Myometrial cell (primary cell): ENCODE data around the gene ZBTB25. TPM values are rescaled to one million over a fixed set of nuclear protein-coding genes. Genes with fewer than 3 reads are reported as not detected.

Experiments used
- total RNA-seq: library from RNA; depleted of rRNA; stranded (reverse); fragments of >200 nt; gene quantifications from 2 replicates; pipeline ENCODE4 v1.2.3, GENCODE V29; 2015

The ZBTB25 gene, protein sequence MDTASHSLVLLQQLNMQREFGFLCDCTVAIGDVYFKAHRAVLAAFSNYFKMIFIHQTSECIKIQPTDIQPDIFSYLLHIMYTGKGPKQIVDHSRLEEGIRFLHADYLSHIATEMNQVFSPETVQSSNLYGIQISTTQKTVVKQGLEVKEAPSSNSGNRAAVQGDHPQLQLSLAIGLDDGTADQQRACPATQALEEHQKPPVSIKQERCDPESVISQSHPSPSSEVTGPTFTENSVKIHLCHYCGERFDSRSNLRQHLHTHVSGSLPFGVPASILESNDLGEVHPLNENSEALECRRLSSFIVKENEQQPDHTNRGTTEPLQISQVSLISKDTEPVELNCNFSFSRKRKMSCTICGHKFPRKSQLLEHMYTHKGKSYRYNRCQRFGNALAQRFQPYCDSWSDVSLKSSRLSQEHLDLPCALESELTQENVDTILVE
- total RNA-seq = 3.2 and 6.6 TPM in 2 replicates

DNA sequence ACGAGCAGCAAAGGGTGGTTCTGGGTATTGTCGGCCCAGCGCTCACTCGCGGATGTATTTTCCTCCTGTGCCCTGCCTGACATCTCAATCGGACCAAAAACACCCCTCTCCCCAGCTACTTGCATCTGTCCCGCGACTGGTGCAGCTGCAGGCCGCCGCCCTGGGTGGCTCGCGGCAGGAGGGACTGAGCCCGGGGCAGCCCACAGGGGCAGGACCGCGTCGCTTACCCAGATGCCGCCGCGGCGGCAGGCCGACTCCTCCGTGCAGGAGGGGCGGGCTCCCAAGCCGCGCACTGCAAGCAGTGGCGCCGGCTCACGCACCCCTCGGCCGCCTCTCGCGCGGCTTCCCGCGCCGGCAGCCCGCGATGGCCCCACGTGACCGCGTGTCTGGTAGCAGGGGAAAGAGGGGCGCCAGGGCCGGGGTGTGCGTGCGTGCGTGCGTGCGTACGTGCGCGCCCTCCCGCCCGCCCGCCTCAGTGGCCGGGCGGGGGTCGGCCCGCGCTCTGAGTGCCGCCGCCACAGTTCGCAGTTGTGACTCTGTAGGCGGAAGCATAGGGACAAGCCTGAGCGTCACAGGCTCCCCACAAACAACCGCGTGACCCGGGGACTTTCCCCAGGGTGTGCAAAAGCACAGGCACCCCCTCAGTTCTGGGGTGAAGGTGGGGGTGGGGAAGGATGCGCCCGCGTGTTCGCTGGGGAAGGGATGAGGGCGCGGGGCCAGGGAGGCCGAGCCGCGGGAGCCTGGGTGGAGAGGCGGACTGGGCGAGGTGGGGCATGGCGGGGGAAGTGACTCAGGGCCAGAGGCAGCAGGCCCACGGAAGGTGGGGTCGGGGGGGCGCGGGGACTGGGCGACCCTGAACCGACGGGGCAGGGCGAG lies at the start of gene ZBTB25:
Gene ZBTB25 (minus strand): TSS at position 405 of the 876 bp plus-strand sequence. CDS start 13,305 bp downstream, outside the sequence.

DNA sequence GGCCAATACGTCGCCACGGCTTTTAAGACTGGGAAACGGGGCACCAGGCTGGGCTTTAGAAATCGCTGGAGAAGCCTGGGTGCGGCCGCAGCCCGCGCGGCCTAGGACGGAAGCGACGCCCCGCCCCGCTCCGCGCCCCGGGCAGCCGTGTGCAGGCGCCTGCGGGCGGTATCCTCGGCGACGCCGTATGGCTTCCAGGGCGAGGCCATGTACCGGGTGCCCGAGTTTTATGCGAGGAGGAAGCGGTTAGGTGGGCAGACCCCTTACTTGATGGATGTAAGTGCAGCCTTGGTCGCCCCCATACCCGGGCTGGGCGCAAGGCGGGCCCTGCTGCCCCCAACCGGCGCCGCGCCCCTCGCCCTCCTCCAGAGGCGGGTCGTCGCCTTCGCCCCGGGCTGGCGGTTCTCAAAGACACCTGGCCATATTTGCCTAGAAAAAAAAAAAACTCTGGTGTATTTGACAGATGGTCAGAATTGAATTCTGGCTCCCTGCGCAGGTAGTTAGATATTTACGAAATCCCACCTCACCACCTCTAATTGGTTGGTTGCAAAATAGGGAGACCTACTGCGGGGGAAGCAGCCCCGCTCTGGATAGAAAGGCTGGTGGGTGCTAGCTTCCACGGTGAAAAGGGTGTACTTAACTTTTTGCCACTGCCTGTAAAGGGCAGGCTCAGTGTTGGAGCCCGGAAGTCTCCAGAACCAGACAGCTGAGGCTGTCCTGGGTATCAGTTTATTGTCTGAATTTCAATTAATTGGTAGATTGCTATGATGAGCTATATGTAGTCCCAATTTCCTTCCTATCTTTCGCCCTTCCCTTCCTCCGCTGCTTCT lies 46.4 kb upstream of the ZBTB25 start, which contains the start of gene PPP1R36:
Gene PPP1R36 (plus strand): TSS at position 171 of the 830 bp plus-strand sequence. CDS start 37 bp downstream, at position 208.

DNA sequence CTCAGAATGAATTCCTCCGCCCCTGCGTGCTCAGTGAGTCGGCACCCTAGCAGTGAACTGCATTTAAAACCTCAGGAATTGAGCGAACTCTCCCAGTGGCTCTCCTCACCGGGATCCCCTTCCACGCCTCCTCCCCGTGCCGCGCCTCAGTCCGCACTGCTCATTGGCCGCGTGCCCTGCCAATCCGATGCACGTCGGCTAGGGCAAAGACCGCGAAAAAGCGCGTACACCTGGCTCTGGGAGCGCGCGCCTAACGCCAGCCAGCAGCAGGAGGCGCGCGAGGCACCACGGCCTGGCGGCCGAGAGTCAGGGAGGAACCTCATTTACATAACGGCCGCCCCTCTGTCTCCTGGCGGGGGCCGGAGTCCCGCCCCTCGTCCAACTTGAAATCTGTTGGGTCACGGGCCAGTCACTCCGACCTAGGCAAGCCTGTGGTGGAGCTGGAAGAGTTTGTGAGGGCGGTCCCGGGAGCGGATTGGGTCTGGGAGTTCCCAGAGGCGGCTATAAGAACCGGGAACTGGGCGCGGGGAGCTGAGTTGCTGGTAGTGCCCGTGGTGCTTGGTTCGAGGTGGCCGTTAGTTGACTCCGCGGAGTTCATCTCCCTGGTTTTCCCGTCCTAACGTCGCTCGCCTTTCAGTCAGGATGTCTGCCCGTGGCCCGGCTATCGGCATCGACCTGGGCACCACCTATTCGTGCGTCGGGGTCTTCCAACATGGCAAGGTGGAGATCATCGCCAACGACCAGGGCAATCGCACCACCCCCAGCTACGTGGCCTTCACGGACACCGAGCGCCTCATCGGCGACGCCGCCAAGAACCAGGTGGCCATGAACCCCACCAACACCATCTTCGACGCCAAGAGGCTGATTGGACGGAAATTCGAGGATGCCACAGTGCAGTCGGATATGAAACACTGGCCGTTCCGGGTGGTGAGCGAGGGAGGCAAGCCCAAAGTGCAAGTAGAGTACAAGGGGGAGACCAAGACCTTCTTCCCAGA lies 36.9 kb upstream of the ZBTB25 start, which contains the start of gene HSPA2:
Gene HSPA2 (plus strand): TSS at position 534 of the 995 bp plus-strand sequence. CDS start 109 bp downstream, at position 643.

DNA sequence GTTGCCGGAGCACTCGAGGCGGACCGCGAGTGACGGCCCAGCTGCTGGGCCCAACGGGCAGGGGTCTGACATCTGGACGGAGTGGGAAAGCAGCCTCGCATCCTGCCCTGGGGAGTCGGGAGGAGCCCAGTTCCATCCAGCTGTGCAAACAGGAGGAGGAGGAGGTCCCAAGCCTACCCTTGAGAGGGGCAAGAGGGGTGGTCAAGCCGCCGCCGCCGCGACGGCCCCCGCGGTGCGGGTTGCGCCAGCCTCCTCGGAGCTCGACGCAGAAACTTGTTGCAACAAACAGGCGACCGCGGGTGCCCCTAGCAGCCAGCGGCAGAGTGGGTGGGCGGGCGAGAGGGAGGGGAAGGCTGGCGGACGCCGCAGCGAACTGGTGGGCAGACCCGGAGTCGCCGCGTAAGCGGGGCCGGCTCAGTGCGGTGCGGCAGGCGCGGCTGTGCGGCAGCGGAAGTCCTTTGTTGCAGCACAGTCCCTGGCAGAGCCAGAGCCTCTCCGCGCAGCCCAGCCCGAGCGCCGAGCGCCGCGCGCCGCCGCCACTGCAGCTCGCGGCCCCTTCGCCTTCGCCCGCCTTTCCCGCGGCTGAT lies 765 bp upstream of the ZBTB25 start, which contains the start of gene ZBTB1:
Gene ZBTB1 (plus strand): TSS at position 461 of the 587 bp plus-strand sequence. CDS start 16,735 bp downstream, outside the sequence.

DNA sequence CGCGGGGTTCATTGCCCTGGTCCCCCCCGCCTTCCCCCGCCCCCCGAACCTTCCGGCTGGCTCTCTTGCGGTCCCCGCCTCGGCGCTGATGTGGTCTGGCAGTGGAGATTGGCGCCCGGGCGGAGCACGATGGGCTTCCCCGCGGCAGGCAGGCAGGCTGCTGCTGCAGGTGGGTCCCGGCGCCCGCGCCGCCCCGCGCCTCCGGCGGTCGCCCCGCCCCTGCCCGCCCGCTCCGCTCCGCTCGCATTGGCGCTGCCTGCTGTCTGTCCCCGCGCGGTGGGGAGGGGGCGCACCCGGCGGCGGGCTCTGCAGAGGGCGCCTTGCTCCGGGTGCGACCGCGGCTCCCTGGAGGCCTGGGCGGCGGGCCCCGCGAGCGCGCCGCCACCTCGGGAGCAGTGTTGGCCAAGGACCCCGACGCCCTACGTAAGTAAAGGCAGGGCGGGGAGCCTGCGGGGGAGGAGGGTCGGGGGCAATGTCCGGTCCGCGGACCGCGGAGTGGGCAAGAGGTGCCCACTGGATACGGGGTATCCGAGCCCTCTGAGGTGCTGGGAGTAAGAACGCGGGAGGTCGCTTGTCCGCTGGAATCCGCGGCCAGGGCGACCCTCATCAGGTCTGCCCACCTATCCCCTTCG lies 38.3 kb downstream of the ZBTB25 start, which contains the start of gene AKAP5:
Gene AKAP5 (plus strand): TSS at position 309 of the 632 bp plus-strand sequence. CDS start 2,896 bp downstream, outside the sequence.

Other genes starting within 250 kb of the ZBTB25 start
- gene ESR2, start 209.5 kb downstream of the ZBTB25 start, total RNA-seq = not detected in 2 replicates
- gene MTHFD1, start 115.5 kb downstream of the ZBTB25 start, total RNA-seq = 71.8 and 75.5 TPM in 2 replicates
- 0.71 and 1.2 TPM in 2 replicates for gene AKAP5, start 38.3 kb downstream of the ZBTB25 start, total RNA-seq
- 20.2 and 36.0 TPM in 2 replicates for gene ZBTB1, start 932 bp upstream of the ZBTB25 start, total RNA-seq
- 18.5 and 19.7 TPM in 2 replicates for gene HSPA2, start 36.9 kb upstream of the ZBTB25 start, total RNA-seq
- gene PPP1R36, start 46.1 kb upstream of the ZBTB25 start, total RNA-seq = 0.18 and 1.2 TPM in 2 replicates
- 2.3 and 2.6 TPM in 2 replicates for gene PLEKHG3, start 200.6 kb upstream of the ZBTB25 start, total RNA-seq